Activated CD4-positive, alpha-beta T cell treated with anti-CD3 and anti-CD28 coated beads, Interleukin-2, amount 10 ng/mL, durations not matched to agents 7 days and 5 days (primary cell): Measurements from ENCODE around the gene LY6G6F. TPM values are rescaled to one million over a fixed set of nuclear protein-coding genes. Genes with fewer than 3 reads are reported as not detected.

Source experiments
- CTCF ChIA-PET: fragments of 350-600 bp; sonication (Branson Sonifier 250); formaldehyde crosslinking; loops from one replicate; lab custom pipeline; 2021; ENCODE audit warnings: antibody characterized with exemption; lab: Charles Lee
- POLR2A ChIA-PET: fragments of 350-600 bp; sonication (Branson Sonifier 250); formaldehyde crosslinking; loops from one replicate; lab custom pipeline; 2021; ENCODE audit warnings: antibody characterized with exemption; lab: Charles Lee
- DNase-seq: peaks from one replicate; pipeline ENCODE4 v3.0.0-alpha.2; 2020
- H3K27ac Mint-ChIP-seq: one replicate; pipeline ENCODE4 v1.8.0; 2021; ENCODE audit warnings: mild to moderate bottlenecking, moderate library complexity, mixed read lengths
- H3K27me3 Mint-ChIP-seq: one replicate; pipeline ENCODE4 v1.8.0; 2021; ENCODE audit warnings: mixed read lengths
- H3K36me3 Mint-ChIP-seq: one replicate; pipeline ENCODE4 v1.8.0; 2021; ENCODE audit warnings: low read depth, mixed read lengths
- H3K4me1 Mint-ChIP-seq: one replicate; pipeline ENCODE4 v1.8.0; 2021; ENCODE audit warnings: mixed read lengths
- H3K4me3 Mint-ChIP-seq: one replicate; pipeline ENCODE4 v1.8.0; 2021; ENCODE audit warnings: mild to moderate bottlenecking, moderate library complexity, mixed read lengths
- H3K9me3 Mint-ChIP-seq: one replicate; pipeline ENCODE4 v1.8.0; 2021; ENCODE audit warnings: mixed read lengths
- total RNA-seq, 2 experiments: library from RNA; stranded (reverse); gene quantifications; one replicate each; pipeline ENCODE4 v1.2.3, GENCODE V29; 2021

Gene LY6G6F
- total RNA-seq, 2 experiments from 2014 or later, result not detected

- Mint-ChIP-seq H3K36me3 (peaks cover 56% of the 10 kb centered on the region), H3K9me3 (no peaks in the 10 kb centered on the region), H3K4me1 (peaks cover 68% of the 10 kb centered on the region), H3K4me3 (no peak overlapping the region), H3K27me3 (no peaks in the 10 kb centered on the region), H3K27ac (no peak overlapping the region)
- ChIA-PET POLR2A (no interaction called here), CTCF (interaction anchor here (0.8 to 4.2 kb wide), 5 partner anchors 38 to 101 kb away, joined by 3 to 16 read pairs (median 4); partner anchors contain the start of gene VWA7)
- DNase-seq, result no peak
These were observed 25.4 kb downstream of the LY6G6F start for GRCh38 chr6:31732029-31732428.

DNA sequence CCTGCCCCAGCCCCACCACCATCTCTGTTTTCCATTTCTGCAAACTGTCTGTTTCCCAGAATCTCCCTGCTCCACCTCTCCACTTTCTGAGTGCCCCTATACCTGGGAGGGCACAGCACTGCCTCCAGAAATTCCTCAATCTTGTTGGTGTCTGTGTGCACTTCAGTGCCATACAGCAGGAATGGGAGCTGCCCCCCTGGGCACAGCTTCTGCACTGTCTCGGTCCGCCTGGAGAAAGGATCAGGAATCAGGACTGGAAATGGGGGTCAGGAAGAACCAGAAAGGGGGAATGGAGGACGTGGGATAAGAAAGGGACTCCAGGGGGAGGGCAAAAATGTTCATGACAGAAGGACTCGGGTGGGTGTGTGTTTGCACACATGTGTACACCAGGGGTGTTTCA lies 27.1 kb downstream of the LY6G6F start:
- no peaks in the 10 kb centered on the region for H3K27me3 Mint-ChIP-seq
- peaks cover 68% of the 10 kb centered on the region for H3K4me1 Mint-ChIP-seq
- ChIA-PET POLR2A (no interaction called here), CTCF (interaction anchor here (1.4 to 1.5 kb wide), 3 partner anchors 23 to 62 kb away, joined by 3 to 5 read pairs (median 4); partner anchors contain the start of gene VARS1)
- peak overlapping the region; percentile 94 for H3K4me3 Mint-ChIP-seq
- H3K36me3 Mint-ChIP-seq, result peaks cover 49% of the 10 kb centered on the region
- H3K9me3 Mint-ChIP-seq, result no peaks in the 10 kb centered on the region
- peak overlapping the region; percentile 76 for H3K27ac Mint-ChIP-seq
- DNase-seq, result no peak

GRCh38 chr6:31734247-31734820 lies 27.7 kb downstream of the LY6G6F start:
- ChIA-PET POLR2A (no interaction called here), CTCF (interaction anchor here (0.6 to 1.5 kb wide), 6 partner anchors 8 to 122 kb away, joined by 3 to 5 read pairs (median 4); partner anchors contain the start of gene VARS1)
- peaks cover 49% of the 10 kb centered on the region for H3K36me3 Mint-ChIP-seq
- no peak for DNase-seq
- peak overlapping the region; percentile 94 for H3K4me3 Mint-ChIP-seq
- H3K9me3 Mint-ChIP-seq, result no peaks in the 10 kb centered on the region
- peak overlapping the region; percentile 96 for H3K27ac Mint-ChIP-seq
- H3K4me1 Mint-ChIP-seq, result peaks cover 68% of the 10 kb centered on the region
- no peaks in the 10 kb centered on the region for H3K27me3 Mint-ChIP-seq

GRCh38 chr6:31734821-31735406 lies 28.2 kb downstream of the LY6G6F start:
- no peaks in the 10 kb centered on the region for H3K27me3 Mint-ChIP-seq
- H3K9me3 Mint-ChIP-seq, result no peaks in the 10 kb centered on the region
- peak overlapping the region; percentile 96 for H3K27ac Mint-ChIP-seq
- POLR2A ChIA-PET, result interaction anchor here (2.7 kb wide), 1 partner anchor 92 kb away, joined by 9 read pairs; the partner anchor contains the start of gene HSPA1B
- peaks cover 69% of the 10 kb centered on the region for H3K4me1 Mint-ChIP-seq
- H3K4me3 Mint-ChIP-seq, result peak overlapping the region; percentile 94
- peaks cover 49% of the 10 kb centered on the region for H3K36me3 Mint-ChIP-seq
- peak; percentile 64 for DNase-seq
- CTCF ChIA-PET, result interaction anchor here (0.6 to 2.2 kb wide), 7 partner anchors 9 to 158 kb away, joined by 3 to 17 read pairs (median 4); no protein-coding TSS in a partner anchor

DNA sequence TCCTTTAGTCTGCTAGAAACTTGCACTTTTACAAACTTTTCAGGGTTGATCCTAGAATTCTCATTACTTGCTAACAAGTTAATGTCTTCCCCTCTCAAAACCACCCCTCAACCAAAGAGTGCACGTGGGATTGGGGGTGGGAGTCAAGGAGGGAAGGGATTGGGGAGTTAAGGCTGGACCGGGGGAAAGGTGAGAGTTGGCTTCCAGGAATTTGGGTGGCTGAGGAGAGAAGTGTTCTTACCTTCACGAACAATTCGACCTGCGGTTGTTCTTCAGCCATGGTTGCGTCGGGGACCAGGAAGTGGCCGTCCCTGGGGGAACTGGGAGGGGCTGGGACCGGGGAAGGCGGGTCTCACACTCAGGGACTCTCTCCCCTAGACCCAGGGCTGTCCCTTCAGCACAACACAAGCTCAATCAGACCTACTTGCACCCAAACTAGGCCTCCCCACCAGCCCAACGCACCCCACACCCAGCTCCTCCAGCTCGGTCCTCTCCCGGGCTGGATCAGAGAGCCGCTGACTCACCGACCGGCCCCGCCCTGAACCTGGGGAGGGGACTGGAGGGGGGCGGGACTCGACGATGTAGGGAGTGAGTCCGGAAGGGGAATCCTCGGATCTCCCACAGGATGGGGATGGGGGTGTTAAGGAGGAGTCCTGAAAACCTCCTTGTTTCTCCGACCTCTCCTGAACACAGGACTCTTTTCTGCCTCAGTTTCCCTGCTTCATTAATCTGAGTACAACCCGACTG lies 29.5 kb downstream of the LY6G6F start, which contains the start of gene CLIC1:
Gene CLIC1, minus strand, starts transcription at position 510 of the 747 bp plus-strand sequence. Its CDS starts 230 bp downstream, at position 280.
- DNase-seq, result peak; percentile 85
- ChIA-PET POLR2A (interaction anchor here (0.6 to 2.7 kb wide), 4 partner anchors 11 to 91 kb away, joined by 3 to 9 read pairs (median 4); partner anchors contain the start of genes HSPA1B, LSM2 and VARS1), CTCF (interaction anchor here (0.7 to 2.3 kb wide), 5 partner anchors 9 to 128 kb away, joined by 3 to 17 read pairs (median 6); partner anchors contain the start of gene VWA7)
- Mint-ChIP-seq H3K9me3 (no peaks in the 10 kb centered on the region), H3K27me3 (no peaks in the 10 kb centered on the region), H3K4me3 (peak within 1 kb of the TSS; percentile 94), H3K36me3 (peaks cover 42% of the 10 kb centered on the region), H3K27ac (peak within 1 kb of the TSS; percentile 96), H3K4me1 (peaks cover 65% of the 10 kb centered on the region)

GRCh38 chr6:31736768-31737314 lies 30.2 kb downstream of the LY6G6F start:
- Mint-ChIP-seq H3K4me1 (peaks cover 68% of the 10 kb centered on the region), H3K36me3 (peaks cover 42% of the 10 kb centered on the region), H3K4me3 (peak overlapping the region; percentile 94), H3K27me3 (no peaks in the 10 kb centered on the region), H3K9me3 (no peaks in the 10 kb centered on the region), H3K27ac (peak overlapping the region; percentile 96)
- no peak for DNase-seq
- ChIA-PET CTCF (interaction anchor here (0.6 to 4.1 kb wide), 7 partner anchors 10 to 1237 kb away, joined by 3 to 21 read pairs (median 7); partner anchors contain the start of gene VWA7), POLR2A (interaction anchor here (0.6 to 2.7 kb wide), 4 partner anchors 11 to 90 kb away, joined by 3 to 9 read pairs (median 6); partner anchors contain the start of genes ABHD16A, HSPA1B and LSM2)

- peaks cover 65% of the 10 kb centered on the region for H3K4me1 Mint-ChIP-seq
- H3K27me3 Mint-ChIP-seq, result no peaks in the 10 kb centered on the region
- peak overlapping the region; percentile 94 for H3K4me3 Mint-ChIP-seq
- peak; percentile 39 for DNase-seq
- ChIA-PET POLR2A (interaction anchor here (0.5 to 2.7 kb wide), 8 partner anchors 10 to 115 kb away, joined by 3 to 9 read pairs (median 4); partner anchors contain the start of genes ABHD16A, HSPA1A, HSPA1B and HSPA1L), CTCF (interaction anchor here (0.6 to 4.4 kb wide), 20 partner anchors 8 to 1237 kb away, joined by 3 to 26 read pairs (median 6); partner anchors contain the start of genes BAG6, DDAH2, HSPA1A and HSPA1L)
- H3K36me3 Mint-ChIP-seq, result peaks cover 39% of the 10 kb centered on the region
- H3K9me3 Mint-ChIP-seq, result no peaks in the 10 kb centered on the region
- peak overlapping the region; percentile 96 for H3K27ac Mint-ChIP-seq
These were observed 30.8 kb downstream of the LY6G6F start for GRCh38 chr6:31737315-31737990.

DNA sequence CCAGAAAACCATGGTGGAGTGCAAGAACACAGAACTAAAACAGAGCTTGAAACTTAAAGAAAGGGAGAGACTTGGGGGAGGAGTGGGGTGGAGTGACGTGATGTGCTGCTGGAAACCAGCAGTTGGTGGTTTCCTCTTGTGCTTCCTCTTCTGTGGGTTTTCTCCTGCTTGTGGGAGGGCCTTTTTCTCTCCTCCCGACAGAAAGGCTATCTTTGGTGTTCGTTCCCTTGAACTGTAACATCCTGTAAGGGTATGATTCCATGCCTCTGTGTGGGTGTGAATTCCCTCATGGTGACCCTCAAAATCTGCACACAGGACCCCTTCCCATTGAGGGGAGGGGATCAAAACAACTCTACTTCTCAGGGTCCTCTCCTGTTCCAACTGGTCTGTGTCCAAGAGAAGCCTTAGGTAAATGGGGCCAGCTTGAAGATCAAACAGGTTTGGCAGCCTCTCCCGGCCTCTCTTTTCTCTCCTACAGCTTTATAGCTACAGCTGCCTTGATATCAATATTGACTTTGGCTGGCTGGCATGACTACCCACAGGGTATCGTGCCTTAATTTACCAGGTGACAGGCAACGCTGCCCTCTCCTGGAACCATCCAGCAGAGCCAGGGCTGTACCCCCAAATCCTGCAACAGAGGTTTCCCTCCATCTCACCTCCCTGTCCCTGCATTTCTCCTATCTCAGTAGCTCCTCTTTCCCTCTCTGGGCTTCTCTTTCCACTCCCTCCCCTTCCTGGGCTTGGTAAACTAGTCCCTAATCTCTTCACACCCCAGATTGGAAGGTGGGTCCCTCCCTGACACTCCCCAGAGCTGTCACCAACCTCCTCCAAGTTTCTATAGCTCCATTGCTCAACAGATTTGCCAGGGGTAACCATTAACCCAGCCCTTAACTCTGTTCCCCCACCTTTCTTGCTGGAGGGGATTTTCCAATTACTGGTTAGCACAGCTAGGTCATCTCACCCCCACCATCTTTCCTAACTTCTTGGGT lies 31.6 kb downstream of the LY6G6F start:
- H3K27ac Mint-ChIP-seq, result peak overlapping the region; percentile 96
- H3K4me3 Mint-ChIP-seq, result peak overlapping the region; percentile 94
- peaks cover 44% of the 10 kb centered on the region for H3K36me3 Mint-ChIP-seq
- no peaks in the 10 kb centered on the region for H3K27me3 Mint-ChIP-seq
- no peaks in the 10 kb centered on the region for H3K9me3 Mint-ChIP-seq
- CTCF ChIA-PET, result interaction anchor here (0.6 to 4.4 kb wide), 24 partner anchors 9 to 414 kb away, joined by 3 to 26 read pairs (median 5); partner anchors contain the start of genes BAG6, DDAH2, GPANK1 and HSPA1A
- DNase-seq, result peak; percentile 85
- POLR2A ChIA-PET, result interaction anchor here (0.5 to 1.3 kb wide), 9 partner anchors 11 to 1795 kb away, joined by 3 to 5 read pairs (median 3); partner anchors contain the start of genes HSPA1A, HSPA1L, LSM2 and NEU1
- peaks cover 65% of the 10 kb centered on the region for H3K4me1 Mint-ChIP-seq

DNA sequence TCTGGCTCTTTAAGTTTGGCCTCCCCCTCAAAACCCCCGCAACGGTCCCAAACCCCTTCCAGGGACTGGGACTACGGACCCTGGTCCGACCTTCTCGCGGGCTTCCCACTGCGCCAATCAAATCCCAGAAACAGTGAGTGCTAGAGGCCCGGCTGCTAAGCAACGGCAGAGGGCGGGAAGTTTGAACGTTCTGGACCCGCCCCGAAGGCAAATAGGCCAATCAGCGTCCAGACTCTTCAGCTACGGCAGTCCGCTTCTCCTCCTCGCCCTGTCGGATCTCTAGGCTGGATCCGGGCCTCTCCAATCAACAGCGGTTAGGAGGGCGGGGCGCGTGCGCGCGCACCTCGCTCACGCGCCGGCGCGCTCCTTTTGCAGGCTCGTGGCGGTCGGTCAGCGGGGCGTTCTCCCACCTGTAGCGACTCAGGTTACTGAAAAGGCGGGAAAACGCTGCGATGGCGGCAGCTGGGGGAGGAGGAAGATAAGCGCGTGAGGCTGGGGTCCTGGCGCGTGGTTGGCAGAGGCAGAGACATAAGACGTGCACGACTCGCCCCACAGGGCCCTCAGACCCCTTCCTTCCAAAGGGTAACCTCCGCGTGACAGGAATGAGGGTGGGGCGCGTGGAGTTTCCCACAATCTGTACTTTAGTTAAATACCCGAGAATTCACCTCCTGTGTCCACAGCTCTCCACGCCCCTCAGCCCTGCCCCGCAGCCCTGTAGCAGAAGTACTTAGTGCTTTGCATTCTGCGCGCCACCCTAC lies 33.2 kb downstream of the LY6G6F start, which contains the start of gene MSH5:
Gene MSH5, plus strand, starts transcription at position 367 of the 758 bp plus-strand sequence. CDS start 462 bp downstream, outside the sequence.
- DNase-seq, result peak; percentile 98
- H3K27ac Mint-ChIP-seq, result peak within 1 kb of the TSS; percentile 96
- peaks cover 56% of the 10 kb centered on the region for H3K4me1 Mint-ChIP-seq
- ChIA-PET POLR2A (interaction anchor here (0.6 to 1.3 kb wide), 4 partner anchors 10 to 123 kb away, joined by 3 to 7 read pairs (median 4); partner anchors contain the start of genes DDAH2, LSM2 and NEU1), CTCF (interaction anchor here (0.6 to 4.4 kb wide), 18 partner anchors 10 to 189 kb away, joined by 3 to 26 read pairs (median 4); partner anchors contain the start of genes BAG6, C6orf47, DDAH2 and GPANK1)
- peaks cover 37% of the 10 kb centered on the region for H3K36me3 Mint-ChIP-seq
- H3K9me3 Mint-ChIP-seq, result no peaks in the 10 kb centered on the region
- peak within 1 kb of the TSS; percentile 94 for H3K4me3 Mint-ChIP-seq
- no peaks in the 10 kb centered on the region for H3K27me3 Mint-ChIP-seq
